Ovary (tissue), 9 donors: Measurements from ENCODE around the gene NEUROG2. TPM values are rescaled to one million over a fixed set of nuclear protein-coding genes. Genes with fewer than 3 reads are reported as not detected.
"Not testable (repeated sequence)": the region's sequence is repeated elsewhere in the genome, so short reads cannot be mapped to it uniquely, and the experiment has no call there.

Experiments used
- DNase-seq, 5 donors: peaks; one replicate each; pipeline ENCODE4 v3.0.0-alpha.2; 2019 to 2020
- H3K27ac ChIP-seq, 2 donors: fragments of 200-600 bp; one replicate each; pipeline versions ENCODE4 v1.5.1 to v1.8.0; 2019 to 2022
- H3K27me3 ChIP-seq: fragments of 200-600 bp; one replicate; pipeline ENCODE4 v1.8.0; 2022
- H3K36me3 ChIP-seq: fragments of 200-600 bp; sonication (generic); one replicate; pipeline ENCODE4 v1.5.1; 2019
- H3K4me1 ChIP-seq: one replicate; pipeline ENCODE4 v1.8.1; 2013; ENCODE audit warnings: mild to moderate bottlenecking, moderate library complexity; ENCODE audit not compliant: insufficient read depth
- H3K4me3 ChIP-seq: fragments of 200-600 bp; sonication (generic); one replicate; pipeline ENCODE4 v1.5.1; 2017
- H3K9me3 ChIP-seq, 2 donors: fragments of 200-600 bp in 1 of 2; sonication (generic) in 1 of 2; one replicate each; pipeline versions ENCODE4 v1.5.1 to v1.8.1; 2013 to 2019; ENCODE audit warnings: mild to moderate bottlenecking in 1 of 2, moderate library complexity in 1 of 2
- EP300 ChIP-seq: sonication (generic); formaldehyde crosslinking; IDR thresholded peaks from one replicate; pipeline ENCODE4 v1.6.1; 2017; ENCODE audit warnings: antibody characterized with exemption
- POLR2A ChIP-seq: fragments of 450-650 bp; IDR thresholded peaks from one replicate; pipeline ENCODE4 v1.6.1; 2017; ENCODE audit warnings: antibody characterized with exemption, mild to moderate bottlenecking, moderate library complexity
- whole genome bisulfite sequencing, 3 donors: extraction: QIAGEN DNeasy Blood & Tissue Kit in 1 of 3; methylation state at CpG; one replicate each; pipeline versions ENCODE4 v1.1.5 to v1.1.7; 2013 to 2017; 5-methylcytosine and 5-hydroxymethylcytosine counted together
- intact Hi-C, 4 donors: fragments of 100-400 bp; cut with DNase I; formaldehyde crosslinking; loops; one replicate each; pipeline versions ENCODE4 v1.11.0 to v1.15.1; 2022 to 2023
- polyA plus RNA-seq, 2 donors: library from polyadenylated mRNA; stranded (reverse); fragments of 200-250 nt in 1 of 2; fragments of 350-450 nt in 1 of 2; fragmentation: Illumina TruSeq in 1 of 2; extraction: RNeasy Lipid Tissue Mini Kit (QIAGEN cat#74804) in 1 of 2; gene quantifications; one replicate each; pipeline ENCODE4 v1.2.3, GENCODE V29; 2013 to 2014
- total RNA-seq, 7 donors: library from RNA; depleted of rRNA in 2 of 7; stranded (reverse); fragments of >200 nt in 2 of 7; fragmentation: NEBNext Ultra II Directional in 3 of 7; extraction: Animal tissue kit (Norgen Biotek cat#: 25700) in 3 of 7; gene quantifications; one replicate each; pipeline versions ENCODE4 v1.1.0 to v1.2.4, GENCODE V29; 2016 to 2023
- TF ChIP-seq, protein P1 (sequence below), 3 donors: fragments of 450-650 bp in 2 of 3; fragments of 200-600 bp in 1 of 3; IDR thresholded peaks; one replicate each; pipeline versions ENCODE4 v1.5.1 to v1.8.0; 2016 to 2022; ENCODE audit warnings: antibody characterized with exemption in 3 of 3, mild to moderate bottlenecking in 1 of 3
- donor health status: DM: no; HTN: no; CAD: no; lungs with moderate emphysema.
- donor health status: DM: no; HTN: no; CAD: no.
- donor health status: Bipolar disorder and iron deficiency.
- donor health status: DM: yes; HTN: yes; CAD: no.
- donor health status: DM: no; HTN: no; CAD: no.
- donor health status: DM: yes; HTN: yes; CAD: no.

The NEUROG2 gene
- total and polyA plus RNA-seq, 9 donors, result not detected

GRCh38 chr4:112560084-112560483, 44.1 kb upstream of the NEUROG2 start:
- Histone ChIP-seq H3K4me3 (no peak overlapping the region), H3K9me3 (peaks cover 0 to 2% of the 10 kb centered on the region in 2 donors), H3K27ac (no peak overlapping the region), H3K4me1 (no peaks in the 10 kb centered on the region), H3K36me3 (no peaks in the 10 kb centered on the region), H3K27me3 (no peaks in the 10 kb centered on the region)
- DNase-seq, result no peak
- intact Hi-C loops, result no loop called here
- 96 to 98% (median 97%) methylated on average over 2 of the region's 2 CpGs for WGBS, 3 donors
- TF ChIP-seq EP300, result no peak
- TF ChIP-seq, protein P1, sequence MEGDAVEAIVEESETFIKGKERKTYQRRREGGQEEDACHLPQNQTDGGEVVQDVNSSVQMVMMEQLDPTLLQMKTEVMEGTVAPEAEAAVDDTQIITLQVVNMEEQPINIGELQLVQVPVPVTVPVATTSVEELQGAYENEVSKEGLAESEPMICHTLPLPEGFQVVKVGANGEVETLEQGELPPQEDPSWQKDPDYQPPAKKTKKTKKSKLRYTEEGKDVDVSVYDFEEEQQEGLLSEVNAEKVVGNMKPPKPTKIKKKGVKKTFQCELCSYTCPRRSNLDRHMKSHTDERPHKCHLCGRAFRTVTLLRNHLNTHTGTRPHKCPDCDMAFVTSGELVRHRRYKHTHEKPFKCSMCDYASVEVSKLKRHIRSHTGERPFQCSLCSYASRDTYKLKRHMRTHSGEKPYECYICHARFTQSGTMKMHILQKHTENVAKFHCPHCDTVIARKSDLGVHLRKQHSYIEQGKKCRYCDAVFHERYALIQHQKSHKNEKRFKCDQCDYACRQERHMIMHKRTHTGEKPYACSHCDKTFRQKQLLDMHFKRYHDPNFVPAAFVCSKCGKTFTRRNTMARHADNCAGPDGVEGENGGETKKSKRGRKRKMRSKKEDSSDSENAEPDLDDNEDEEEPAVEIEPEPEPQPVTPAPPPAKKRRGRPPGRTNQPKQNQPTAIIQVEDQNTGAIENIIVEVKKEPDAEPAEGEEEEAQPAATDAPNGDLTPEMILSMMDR (IDR thresholded peaks at IDR 0.05), result no peak
- TF ChIP-seq POLR2A, result no peak

GRCh38 chr4:112559053-112559452, 43.1 kb upstream of the NEUROG2 start:
- intact Hi-C loops, result no loop called here
- 90 to 92% (median 92%) methylated on average over 3 of the region's 3 CpGs for WGBS, 3 donors
- Histone ChIP-seq H3K27ac (no peak overlapping the region), H3K4me3 (no peak overlapping the region), H3K27me3 (no peaks in the 10 kb centered on the region), H3K9me3 (peaks cover 0 to 2% of the 10 kb centered on the region in 2 donors), H3K36me3 (no peaks in the 10 kb centered on the region), H3K4me1 (no peaks in the 10 kb centered on the region)
- TF ChIP-seq, protein P1 (IDR thresholded peaks at IDR 0.05), result no peak
- TF ChIP-seq EP300, result no peak
- no peak for DNase-seq

GRCh38 chr4:112557676-112558411, 41.9 kb upstream of the NEUROG2 start:
- Histone ChIP-seq H3K36me3 (no peaks in the 10 kb centered on the region), H3K9me3 (peaks cover 0 to 2% of the 10 kb centered on the region in 2 donors), H3K4me1 (no peaks in the 10 kb centered on the region), H3K27ac (no peak overlapping the region), H3K4me3 (no peak overlapping the region), H3K27me3 (no peaks in the 10 kb centered on the region)
- intact Hi-C loops, result no loop called here
- no peak for DNase-seq
- WGBS, 3 donors, result 92 to 96% (median 95%) methylated on average over 2 of the region's 2 CpGs
- TF ChIP-seq, protein P1 (IDR thresholded peaks at IDR 0.05), result no peak
- TF ChIP-seq POLR2A (no peak), EP300 (no peak)

DNA sequence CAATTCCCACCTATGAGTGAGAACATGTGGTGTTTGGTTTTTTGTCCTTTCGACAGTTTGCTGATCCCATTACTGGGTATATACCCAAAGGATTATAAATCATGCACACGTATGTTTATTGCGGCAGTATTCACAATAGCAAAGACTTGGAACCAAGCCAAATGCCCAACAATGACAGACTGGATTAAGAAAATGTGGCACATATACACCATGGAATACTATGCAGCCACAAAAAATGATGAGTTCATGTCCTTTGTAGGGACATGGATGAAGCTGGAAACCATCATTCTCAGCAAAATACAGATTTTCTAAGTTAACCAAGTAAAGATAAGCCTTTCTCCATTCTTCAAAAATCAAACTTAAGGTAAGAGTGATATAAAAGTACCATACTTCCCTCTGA, 38.3 kb upstream of the NEUROG2 start:
- H3K36me3 ChIP-seq, H3K9me3 ChIP-seq, DNase-seq, intact Hi-C loops, H3K27me3 ChIP-seq, H3K4me1 ChIP-seq, H3K27ac ChIP-seq, H3K4me3 ChIP-seq: not testable (repeated sequence)
- 94 to 98% (median 95%) methylated on average over 2 to 3 of the region's 3 CpGs for WGBS, 3 donors

- intact Hi-C loops, result no loop called here
- Histone ChIP-seq H3K4me3 (no peak overlapping the region), H3K27ac (no peak overlapping the region), H3K27me3 (no peaks in the 10 kb centered on the region), H3K36me3 (no peaks in the 10 kb centered on the region), H3K4me1 (no peaks in the 10 kb centered on the region), H3K9me3 (no peaks in the 10 kb centered on the region)
- TF ChIP-seq EP300 (no peak), POLR2A (no peak)
- TF ChIP-seq, protein P1 (IDR thresholded peaks at IDR 0.05), result no peak
- DNase-seq, result no peak
- WGBS, 3 donors, result 14 to 19% (median 17%) methylated on average over 2 of the region's 2 CpGs
These were observed 36.7 kb upstream of the NEUROG2 start for GRCh38 chr4:112552668-112553067.
